BJ (cell line): ENCODE data around the gene SERPINH1. TPM values are rescaled to one million over a fixed set of nuclear protein-coding genes. Genes with fewer than 3 reads are reported as not detected.

Experiments
- CTCF ChIA-PET: fragments of 350-600 bp; formaldehyde crosslinking; extraction: SDS; loops from one replicate; lab custom pipeline; 2021; ENCODE audit warnings: antibody characterized with exemption, inconsistent platforms; lab: Yijun Ruan, JAX
- POLR2A ChIA-PET: fragments of 300-600 bp; sonication (Branson Sonifier 250); formaldehyde crosslinking; extraction: SDS; loops from one replicate; lab custom pipeline; 2021; ENCODE audit warnings: antibody characterized with exemption; lab: Charles Lee
- DNase-seq: peaks from one replicate; pipeline ENCODE4 v3.0.0-alpha.2; 2011; ENCODE audit warnings: low read depth
- H3K27me3 ChIP-seq: 2 replicates; pipeline ENCODE4 v1.6.0; 2011; ENCODE audit warnings: low read length; ENCODE audit not compliant: control insufficient read depth, insufficient read depth
- H3K36me3 ChIP-seq: 2 replicates; pipeline ENCODE4 v1.5.1; 2011; ENCODE audit warnings: low read length; ENCODE audit not compliant: control insufficient read depth, insufficient read depth
- H3K4me3 ChIP-seq: 2 replicates; pipeline ENCODE4 v1.5.1; 2011; ENCODE audit warnings: low read depth, mild to moderate bottlenecking, control low read depth, low read length
- polyA plus RNA-seq: library from polyadenylated mRNA; depleted of rRNA; stranded (reverse); fragments of >200 nt; gene quantifications from 2 replicates; pipeline ENCODE4 v1.2.3, GENCODE V29; 2011
- TF ChIP-seq, protein P1 (sequence below): IDR thresholded peaks from 2 replicates; pipeline ENCODE4 v1.5.1; 2011; ENCODE audit warnings: low read depth, mild to moderate bottlenecking, control low read depth, inconsistent platforms, low read length, moderate library complexity; ENCODE audit not compliant: insufficient read depth

Gene SERPINH1
- polyA plus RNA-seq, 1 experiment: 1,604 TPM

DNA sequence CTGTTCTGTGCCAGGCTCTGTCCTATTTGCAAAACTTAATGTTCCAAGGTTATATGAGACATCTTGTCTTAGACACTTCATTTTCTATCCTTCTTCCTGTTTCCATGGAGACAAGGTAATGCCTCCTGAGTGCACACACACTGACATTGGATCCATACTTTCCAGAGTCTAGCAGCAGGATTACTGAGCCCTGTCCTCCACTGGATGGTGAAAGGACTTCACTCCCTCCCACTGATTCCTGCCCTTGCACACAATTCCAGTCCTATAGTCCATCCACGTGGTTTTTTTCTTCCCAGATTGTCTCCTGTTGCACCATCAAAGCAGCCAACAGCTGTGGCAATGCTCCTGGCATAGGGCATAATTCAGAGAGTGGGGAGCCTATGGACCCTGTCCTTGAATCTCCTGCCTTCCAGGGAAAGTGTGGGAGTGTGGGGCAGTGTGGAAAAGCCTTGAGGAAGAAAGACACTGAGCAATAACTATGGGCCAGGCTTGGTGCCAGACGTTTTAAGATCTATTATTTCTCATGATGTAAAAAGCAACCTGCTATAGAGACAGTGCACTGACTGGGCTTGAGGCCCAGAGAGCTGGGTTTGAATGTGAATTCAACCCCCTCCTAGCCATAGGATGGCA, 31.3 kb downstream of the SERPINH1 start:
- DNase-seq: no peak
- CTCF ChIA-PET: interaction anchor here (1.3 to 1.9 kb wide), 2 partner anchors 16 to 46 kb away, joined by 3 to 4 read pairs; no protein-coding TSS in a partner anchor
- Histone ChIP-seq H3K4me3 (no peak overlapping the region), H3K27me3 (peaks cover 5% of the 10 kb centered on the region), H3K36me3 (no peaks in the 10 kb centered on the region)
- POLR2A ChIA-PET: no interaction called here
- TF ChIP-seq, protein P1, sequence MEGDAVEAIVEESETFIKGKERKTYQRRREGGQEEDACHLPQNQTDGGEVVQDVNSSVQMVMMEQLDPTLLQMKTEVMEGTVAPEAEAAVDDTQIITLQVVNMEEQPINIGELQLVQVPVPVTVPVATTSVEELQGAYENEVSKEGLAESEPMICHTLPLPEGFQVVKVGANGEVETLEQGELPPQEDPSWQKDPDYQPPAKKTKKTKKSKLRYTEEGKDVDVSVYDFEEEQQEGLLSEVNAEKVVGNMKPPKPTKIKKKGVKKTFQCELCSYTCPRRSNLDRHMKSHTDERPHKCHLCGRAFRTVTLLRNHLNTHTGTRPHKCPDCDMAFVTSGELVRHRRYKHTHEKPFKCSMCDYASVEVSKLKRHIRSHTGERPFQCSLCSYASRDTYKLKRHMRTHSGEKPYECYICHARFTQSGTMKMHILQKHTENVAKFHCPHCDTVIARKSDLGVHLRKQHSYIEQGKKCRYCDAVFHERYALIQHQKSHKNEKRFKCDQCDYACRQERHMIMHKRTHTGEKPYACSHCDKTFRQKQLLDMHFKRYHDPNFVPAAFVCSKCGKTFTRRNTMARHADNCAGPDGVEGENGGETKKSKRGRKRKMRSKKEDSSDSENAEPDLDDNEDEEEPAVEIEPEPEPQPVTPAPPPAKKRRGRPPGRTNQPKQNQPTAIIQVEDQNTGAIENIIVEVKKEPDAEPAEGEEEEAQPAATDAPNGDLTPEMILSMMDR: no peak

DNA sequence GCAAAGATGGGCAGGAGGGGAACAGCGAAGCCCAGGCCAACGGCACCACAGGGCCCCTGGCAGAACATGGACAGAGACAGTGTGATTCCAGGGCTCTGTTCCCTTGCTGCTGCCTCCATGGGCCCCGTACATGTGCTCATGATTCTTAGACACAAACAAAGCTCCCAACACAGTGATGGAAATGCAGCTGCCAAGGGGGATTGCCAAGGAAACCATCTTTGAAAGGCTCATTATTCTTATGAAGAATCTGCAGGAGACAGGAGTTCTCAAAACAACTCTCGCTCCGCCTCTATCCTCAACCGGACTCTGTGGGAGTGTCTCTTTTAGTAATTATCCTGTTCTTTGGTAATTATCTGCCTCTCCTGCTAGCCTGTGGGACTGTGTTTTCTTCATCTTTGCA, 32.2 kb downstream of the SERPINH1 start:
- ChIA-PET POLR2A (no interaction called here), CTCF (interaction anchor here (1.9 kb wide), 1 partner anchor 17 kb away, joined by 4 read pairs; no protein-coding TSS in a partner anchor)
- Histone ChIP-seq H3K4me3 (no peak overlapping the region), H3K36me3 (no peaks in the 10 kb centered on the region), H3K27me3 (peaks cover 5% of the 10 kb centered on the region)
- DNase-seq: no peak
- TF ChIP-seq, protein P1: no peak

DNA sequence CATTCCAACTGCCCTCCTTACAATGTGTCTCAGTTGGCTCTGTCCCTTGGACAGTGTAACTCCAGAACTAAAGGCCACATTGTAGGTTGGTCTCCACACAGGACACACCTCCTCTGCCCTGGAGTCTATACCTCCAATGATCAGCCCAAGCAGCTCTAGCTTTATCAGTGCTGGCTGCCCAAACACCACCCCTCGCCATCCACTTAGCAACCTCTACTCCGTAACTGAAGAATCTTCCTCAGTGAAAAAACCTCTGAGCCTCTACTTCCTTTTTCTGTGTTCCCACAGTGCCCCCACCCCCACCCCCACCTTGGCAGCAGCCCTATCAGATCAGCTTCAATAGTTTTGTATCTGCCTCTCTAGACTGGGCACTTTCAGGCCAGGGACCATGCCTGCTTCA, 33.4 kb downstream of the SERPINH1 start:
- H3K36me3 ChIP-seq: no peaks in the 10 kb centered on the region
- TF ChIP-seq, protein P1: no peak
- ChIA-PET POLR2A (interaction anchor here (0.7 kb wide), 1 partner anchor 65 kb away, joined by 3 read pairs; no protein-coding TSS in a partner anchor), CTCF (interaction anchor here (1.4 kb wide), 1 partner anchor 12 kb away, joined by 3 read pairs; no protein-coding TSS in a partner anchor)
- peaks cover 5% of the 10 kb centered on the region for H3K27me3 ChIP-seq
- H3K4me3 ChIP-seq: no peak overlapping the region
- no peak for DNase-seq

DNA sequence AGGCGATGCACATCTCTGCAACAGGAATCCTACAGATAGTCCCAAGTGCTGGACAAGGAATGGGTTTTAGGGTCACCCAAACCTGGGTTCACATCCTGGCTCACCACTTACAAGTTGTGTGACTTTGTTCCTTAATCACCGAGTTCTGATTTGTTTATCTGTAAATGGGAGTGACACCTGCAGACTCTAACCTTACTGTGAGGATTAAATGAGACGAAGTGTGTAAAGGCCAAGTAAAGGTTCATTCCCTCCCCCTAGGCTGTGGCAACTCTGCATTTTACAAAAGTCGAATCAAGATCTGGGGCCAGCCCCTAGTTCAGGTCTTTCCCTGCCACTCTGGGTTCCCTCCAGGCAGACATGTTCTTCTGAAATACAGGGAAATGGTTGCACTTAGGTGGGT, 34.9 kb downstream of the SERPINH1 start:
- ChIA-PET POLR2A (no interaction called here), CTCF (interaction anchor here (0.9 to 1.4 kb wide), 5 partner anchors 10 to 43 kb away, joined by 3 to 6 read pairs (median 4); no protein-coding TSS in a partner anchor)
- Histone ChIP-seq H3K36me3 (no peaks in the 10 kb centered on the region), H3K27me3 (peaks cover 5% of the 10 kb centered on the region), H3K4me3 (no peak overlapping the region)
- no peak for DNase-seq
- TF ChIP-seq, protein P1: no peak

DNA sequence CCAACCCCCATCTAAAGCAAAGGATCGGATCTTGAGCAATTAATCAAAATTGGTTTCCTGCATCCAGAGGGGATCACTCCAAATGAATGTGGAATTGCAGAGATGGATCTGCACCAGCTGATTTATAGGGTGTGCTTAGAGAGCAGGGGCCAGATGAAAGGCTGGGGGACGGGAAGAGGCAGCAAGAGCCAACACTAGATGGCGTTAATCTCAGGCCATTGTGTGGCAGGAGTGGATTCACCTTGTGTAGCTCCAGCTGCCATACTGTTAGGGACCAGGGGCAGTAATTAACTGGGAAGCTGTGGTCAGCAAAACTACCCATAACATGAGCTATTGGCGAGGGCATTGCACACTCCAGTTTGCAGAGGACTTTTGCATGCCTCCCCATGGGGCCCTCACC, 35.6 kb downstream of the SERPINH1 start:
- no peaks in the 10 kb centered on the region for H3K36me3 ChIP-seq
- CTCF ChIA-PET: interaction anchor here (0.9 to 2.0 kb wide), 6 partner anchors 31 to 116 kb away, joined by 3 to 8 read pairs (median 4); no protein-coding TSS in a partner anchor
- TF ChIP-seq, protein P1: peak; percentile 43
- no peak for DNase-seq
- peaks cover 4% of the 10 kb centered on the region for H3K27me3 ChIP-seq
- H3K4me3 ChIP-seq: no peak overlapping the region
- POLR2A ChIA-PET: no interaction called here
